ENCODE data around the gene HERPUD1. TPM values are rescaled to one million over a fixed set of nuclear protein-coding genes. Genes with fewer than 3 reads are reported as not detected.
"Not testable (repeated sequence)": the region's sequence is repeated elsewhere in the genome, so short reads cannot be mapped to it uniquely, and the experiment has no call there.

The HERPUD1 gene
- total RNA-seq, 1 donor from 2014 or later, result 32.9 TPM

DNA sequence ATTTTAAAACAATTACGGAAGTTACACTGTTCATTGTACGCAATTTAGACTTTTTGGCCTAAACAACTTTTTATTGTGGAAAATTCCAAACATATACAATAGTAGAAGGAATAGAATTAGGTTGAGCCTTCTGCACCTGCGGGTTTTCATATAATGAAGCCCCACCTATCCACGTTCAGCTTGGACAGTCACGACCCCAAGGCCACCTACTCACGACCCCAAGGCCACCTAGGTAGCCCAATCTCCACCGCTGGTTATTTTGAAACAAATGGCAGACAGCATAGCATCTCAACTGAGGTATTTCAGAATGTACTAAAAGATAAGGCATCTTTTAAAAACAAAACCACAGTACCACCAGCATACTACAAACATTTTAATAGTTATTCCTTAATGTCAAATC lies 58.0 kb downstream of the HERPUD1 start:
- Mint-ChIP-seq H3K4me3 (peak overlapping the region; percentile 89), H3K4me1 (peaks cover 11% of the 10 kb centered on the region), H3K36me3 (ENCODE audit: low read depth) (no peaks in the 10 kb centered on the region), H3K9me3 (no peaks in the 10 kb centered on the region), H3K27ac (ENCODE audit: unreplicated experiment) (no peak overlapping the region), H3K27me3 (ENCODE audit: low read depth) (peaks cover 75% of the 10 kb centered on the region)
- DNase-seq (ENCODE audit: low read depth, low spot score), result no peak
- TF ChIP-seq, protein P1, sequence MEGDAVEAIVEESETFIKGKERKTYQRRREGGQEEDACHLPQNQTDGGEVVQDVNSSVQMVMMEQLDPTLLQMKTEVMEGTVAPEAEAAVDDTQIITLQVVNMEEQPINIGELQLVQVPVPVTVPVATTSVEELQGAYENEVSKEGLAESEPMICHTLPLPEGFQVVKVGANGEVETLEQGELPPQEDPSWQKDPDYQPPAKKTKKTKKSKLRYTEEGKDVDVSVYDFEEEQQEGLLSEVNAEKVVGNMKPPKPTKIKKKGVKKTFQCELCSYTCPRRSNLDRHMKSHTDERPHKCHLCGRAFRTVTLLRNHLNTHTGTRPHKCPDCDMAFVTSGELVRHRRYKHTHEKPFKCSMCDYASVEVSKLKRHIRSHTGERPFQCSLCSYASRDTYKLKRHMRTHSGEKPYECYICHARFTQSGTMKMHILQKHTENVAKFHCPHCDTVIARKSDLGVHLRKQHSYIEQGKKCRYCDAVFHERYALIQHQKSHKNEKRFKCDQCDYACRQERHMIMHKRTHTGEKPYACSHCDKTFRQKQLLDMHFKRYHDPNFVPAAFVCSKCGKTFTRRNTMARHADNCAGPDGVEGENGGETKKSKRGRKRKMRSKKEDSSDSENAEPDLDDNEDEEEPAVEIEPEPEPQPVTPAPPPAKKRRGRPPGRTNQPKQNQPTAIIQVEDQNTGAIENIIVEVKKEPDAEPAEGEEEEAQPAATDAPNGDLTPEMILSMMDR (conservative IDR thresholded peaks at IDR 0.05), result no peak

DNA sequence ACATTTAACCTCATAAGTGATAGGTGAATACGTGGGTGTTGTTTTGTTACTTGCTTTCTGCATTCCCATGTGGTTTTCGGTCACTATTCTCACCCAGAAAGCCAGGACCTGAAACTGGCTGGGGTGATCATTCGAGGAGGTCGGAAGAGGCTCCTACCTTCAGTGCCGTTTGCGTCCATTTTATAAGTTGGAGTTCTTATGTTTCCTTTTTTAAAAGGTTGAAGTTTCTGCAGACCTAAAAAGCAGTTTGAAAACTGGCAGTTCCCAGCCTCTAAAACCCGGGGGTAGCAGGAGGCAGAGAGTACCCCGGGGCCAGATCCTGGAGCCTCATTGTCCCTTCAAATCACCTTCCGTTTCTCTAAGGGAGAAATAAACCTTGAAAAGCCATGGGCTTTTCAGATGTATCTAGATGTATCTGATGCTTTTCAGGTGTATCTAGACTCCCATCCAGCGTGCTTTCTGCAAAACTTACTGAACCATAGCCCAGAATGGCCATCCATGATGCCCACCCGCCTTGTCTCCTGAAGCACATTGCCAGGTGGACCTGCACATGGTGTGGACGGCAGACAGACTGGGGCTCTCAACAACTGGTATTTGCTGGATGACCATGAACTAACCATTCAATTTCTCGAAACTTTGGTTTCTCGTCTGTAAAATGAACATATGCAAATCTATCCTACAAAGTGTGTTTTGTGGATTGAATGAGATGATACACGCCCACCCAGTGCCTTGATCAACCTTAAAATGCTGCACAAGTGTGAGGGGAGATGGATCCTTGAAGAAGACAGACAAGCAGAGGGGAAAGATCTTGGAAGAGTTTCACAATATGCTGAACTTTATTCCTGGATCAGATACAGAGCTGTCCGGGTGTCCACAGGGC lies 58.7 kb downstream of the HERPUD1 start:
- TF ChIP-seq, protein P1 (conservative IDR thresholded peaks at IDR 0.05), result no peak
- Mint-ChIP-seq H3K9me3 (no peaks in the 10 kb centered on the region), H3K36me3 (ENCODE audit: low read depth) (no peaks in the 10 kb centered on the region), H3K4me3 (peak overlapping the region; percentile 89), H3K4me1 (peaks cover 11% of the 10 kb centered on the region), H3K27me3 (ENCODE audit: low read depth) (peaks cover 82% of the 10 kb centered on the region), H3K27ac (ENCODE audit: unreplicated experiment) (no peak overlapping the region)
- no peak for DNase-seq (ENCODE audit: low read depth, low spot score)

DNA sequence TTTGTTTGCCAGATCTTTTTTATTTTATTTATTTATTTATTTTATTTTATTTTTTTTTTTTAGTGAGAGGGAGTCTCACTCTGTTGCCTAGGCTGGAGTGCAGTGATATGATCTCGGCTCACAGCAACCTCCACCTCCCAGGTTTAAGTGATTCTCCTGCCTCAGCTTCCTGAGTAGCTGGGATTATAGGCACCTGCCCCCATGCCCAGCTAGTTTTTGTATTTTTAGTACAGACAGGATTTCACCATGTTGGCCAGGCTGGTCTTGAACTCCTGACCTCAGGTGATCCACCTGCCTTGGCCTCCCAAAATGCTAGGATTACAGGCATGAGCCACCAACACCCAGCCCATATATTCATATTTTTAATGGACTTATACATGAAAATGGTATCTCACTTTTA lies 60.5 kb downstream of the HERPUD1 start:
- H3K36me3 Mint-ChIP-seq (ENCODE audit: low read depth); DNase-seq (ENCODE audit: low read depth, low spot score); H3K4me3 Mint-ChIP-seq; H3K9me3 Mint-ChIP-seq; H3K27ac Mint-ChIP-seq (ENCODE audit: unreplicated experiment): not testable (repeated sequence)
- Mint-ChIP-seq H3K4me1 (peaks cover 11% of the 10 kb centered on the region), H3K27me3 (ENCODE audit: low read depth) (peaks cover 84% of the 10 kb centered on the region)

DNA sequence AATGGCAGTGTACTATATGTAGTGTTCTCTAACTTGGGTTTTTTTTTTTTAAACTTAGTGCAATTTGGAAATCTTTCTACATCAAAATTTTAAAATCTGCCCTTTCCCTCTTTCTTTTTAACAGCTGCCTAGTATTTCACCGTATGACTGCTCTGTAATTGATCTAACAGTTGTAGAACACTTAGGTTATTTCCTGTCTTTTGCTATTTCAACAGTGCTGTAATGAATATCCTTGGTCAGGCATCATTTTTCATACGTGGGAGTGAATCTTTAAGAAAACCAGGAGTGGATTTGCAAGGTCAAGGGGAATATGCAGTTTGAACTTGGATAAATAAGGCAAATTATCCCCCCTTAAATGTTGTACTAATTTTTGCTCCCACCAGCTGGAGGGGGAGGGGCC lies 61.3 kb downstream of the HERPUD1 start:
- TF ChIP-seq, protein P1 (conservative IDR thresholded peaks at IDR 0.05), result no peak
- peaks cover 76% of the 10 kb centered on the region for H3K27me3 Mint-ChIP-seq (ENCODE audit: low read depth)

DNA sequence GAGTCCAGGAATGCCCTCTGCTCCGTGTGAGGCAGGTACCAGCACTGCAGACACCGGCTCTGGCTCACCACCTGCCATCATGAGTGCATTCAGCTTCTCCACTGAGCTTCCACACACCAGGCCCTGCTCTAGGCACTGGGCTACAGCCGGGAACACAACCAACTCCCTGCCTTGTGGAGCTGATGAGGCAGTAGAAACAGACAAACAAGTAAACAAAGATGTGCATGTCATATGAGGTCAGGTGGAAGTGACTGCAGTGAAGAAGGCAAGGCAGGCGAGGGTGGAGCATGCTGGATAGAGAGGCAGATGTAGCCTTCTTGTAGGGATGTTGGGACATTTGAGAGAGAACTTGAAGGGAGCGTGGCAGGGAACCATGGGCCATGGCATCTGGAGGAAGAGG lies 62.4 kb downstream of the HERPUD1 start:
- H3K9me3 Mint-ChIP-seq, result no peaks in the 10 kb centered on the region
- DNase-seq (ENCODE audit: low read depth, low spot score), result no peak
- no peak overlapping the region for H3K4me3 Mint-ChIP-seq
- peak overlapping the region; percentile 28 for H3K27ac Mint-ChIP-seq (ENCODE audit: unreplicated experiment)
- TF ChIP-seq, protein P1 (conservative IDR thresholded peaks at IDR 0.05), result no peak
- no peaks in the 10 kb centered on the region for H3K36me3 Mint-ChIP-seq (ENCODE audit: low read depth)
- peaks cover 65% of the 10 kb centered on the region for H3K27me3 Mint-ChIP-seq (ENCODE audit: low read depth)
- peaks cover 10% of the 10 kb centered on the region for H3K4me1 Mint-ChIP-seq

More for the DNA sequence above, 61.3 kb downstream of the HERPUD1 start:
- no peak overlapping the region for H3K27ac Mint-ChIP-seq (ENCODE audit: unreplicated experiment)
- H3K4me1 Mint-ChIP-seq, result peaks cover 11% of the 10 kb centered on the region
- H3K9me3 Mint-ChIP-seq, result no peaks in the 10 kb centered on the region
- no peak for DNase-seq (ENCODE audit: low read depth, low spot score)
- H3K36me3 Mint-ChIP-seq (ENCODE audit: low read depth), result no peaks in the 10 kb centered on the region
- H3K4me3 Mint-ChIP-seq, result no peak overlapping the region

Small RNA genes within 50 kb of the gene (microRNA-seq; reads per million reads assigned to microRNA genes)
- gene MIR6863, result not detected

Other genes starting within 250 kb of the HERPUD1 start
- 13.2 and 18.8 TPM in 2 replicates for gene MT1X, start 249.7 kb upstream of the HERPUD1 start, total RNA-seq
- 151 and 152 TPM in 2 replicates for gene NUP93, start 202.0 kb upstream of the HERPUD1 start, total RNA-seq
- not detected in 2 replicates for gene SLC12A3, start 66.9 kb upstream of the HERPUD1 start, total RNA-seq
- not detected in 2 replicates for gene CETP, start 29.8 kb downstream of the HERPUD1 start, total RNA-seq
- 0.26 TPM in 1 of 2 replicates, not detected in the other for gene NLRC5, start 57.4 kb downstream of the HERPUD1 start, total RNA-seq
- gene CPNE2, start 160.4 kb downstream of the HERPUD1 start, total RNA-seq, result 33.1 and 36.9 TPM in 2 replicates